ENCODE results near the gene EXTL2.
"Not testable (repeated sequence)": the region's sequence is repeated elsewhere in the genome, so short reads cannot be mapped to it uniquely, and the experiment has no call there.

- TF ChIP-seq POLR2A, POLR2AphosphoS5, EP300 (IDR thresholded peaks at IDR 0.05): not testable (repeated sequence)
- TF ChIP-seq, protein P1, sequence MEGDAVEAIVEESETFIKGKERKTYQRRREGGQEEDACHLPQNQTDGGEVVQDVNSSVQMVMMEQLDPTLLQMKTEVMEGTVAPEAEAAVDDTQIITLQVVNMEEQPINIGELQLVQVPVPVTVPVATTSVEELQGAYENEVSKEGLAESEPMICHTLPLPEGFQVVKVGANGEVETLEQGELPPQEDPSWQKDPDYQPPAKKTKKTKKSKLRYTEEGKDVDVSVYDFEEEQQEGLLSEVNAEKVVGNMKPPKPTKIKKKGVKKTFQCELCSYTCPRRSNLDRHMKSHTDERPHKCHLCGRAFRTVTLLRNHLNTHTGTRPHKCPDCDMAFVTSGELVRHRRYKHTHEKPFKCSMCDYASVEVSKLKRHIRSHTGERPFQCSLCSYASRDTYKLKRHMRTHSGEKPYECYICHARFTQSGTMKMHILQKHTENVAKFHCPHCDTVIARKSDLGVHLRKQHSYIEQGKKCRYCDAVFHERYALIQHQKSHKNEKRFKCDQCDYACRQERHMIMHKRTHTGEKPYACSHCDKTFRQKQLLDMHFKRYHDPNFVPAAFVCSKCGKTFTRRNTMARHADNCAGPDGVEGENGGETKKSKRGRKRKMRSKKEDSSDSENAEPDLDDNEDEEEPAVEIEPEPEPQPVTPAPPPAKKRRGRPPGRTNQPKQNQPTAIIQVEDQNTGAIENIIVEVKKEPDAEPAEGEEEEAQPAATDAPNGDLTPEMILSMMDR (IDR thresholded peaks at IDR 0.05), result not testable (repeated sequence)
Observed at GRCh38 chr1:100889869-100890482, 4.7 kb downstream of the EXTL2 start.
